ENCODE data around the gene PTCH2. TPM values are rescaled to one million over a fixed set of nuclear protein-coding genes. Genes with fewer than 3 reads are reported as not detected.

PTCH2 gene
- total RNA-seq, 1 experiment from 2014 or later = 1.1 TPM

DNA sequence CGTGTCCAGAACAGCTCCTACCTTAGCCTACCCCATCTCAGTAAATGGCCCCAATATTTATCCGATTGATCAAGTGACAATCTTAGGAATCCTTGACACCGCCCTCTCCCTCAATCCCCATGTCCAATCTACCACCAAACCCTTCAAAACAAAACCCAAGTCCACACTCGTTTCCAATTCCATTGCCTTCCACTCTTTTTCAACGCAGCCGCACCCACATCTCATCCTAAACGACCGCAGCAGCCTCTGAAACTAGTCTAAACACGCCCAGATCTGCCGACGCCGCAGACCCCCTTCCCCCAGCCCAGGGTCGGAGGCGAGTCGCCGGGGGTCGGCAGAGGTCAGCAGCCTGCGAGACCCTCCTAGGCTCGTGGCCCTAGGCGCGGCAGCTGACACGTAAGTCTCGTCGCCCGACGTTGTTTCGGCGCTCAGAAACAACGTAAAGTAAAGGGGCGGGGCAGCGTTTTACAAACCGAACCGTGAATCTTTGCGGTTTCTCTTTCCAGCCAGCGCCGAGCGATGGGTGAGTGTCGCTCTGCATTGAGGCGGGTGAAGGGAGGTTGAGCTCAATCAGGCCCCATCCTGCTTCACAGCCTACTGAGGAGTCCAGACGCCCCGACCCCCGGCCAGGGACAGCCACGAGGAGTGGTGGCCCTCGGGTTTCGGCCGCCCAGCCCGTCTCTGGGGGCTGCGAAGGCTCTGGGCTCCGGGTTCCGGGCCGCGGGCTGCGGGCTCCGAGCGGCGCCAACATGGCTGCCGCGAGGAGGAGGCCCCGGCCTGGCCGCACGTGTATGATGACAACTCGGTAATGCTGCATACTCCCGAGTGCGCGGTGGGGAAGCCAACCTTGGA lies 67.7 kb downstream of the PTCH2 start, which contains the start of gene RPS8 (continued):
- TF ChIP-seq ARID4B (CRISPR knock-in tag; IDR thresholded peaks at IDR 0.05; ENCODE audit: borderline replicate concordance) = peak; percentile 79; the same call in 1 of the 2 replicates
- TF ChIP-seq NR2C2 (CRISPR knock-in tag; IDR thresholded peaks at IDR 0.05) = no peak
- peak; percentile 75 for TF ChIP-seq USF2 (CRISPR knock-in tag; IDR thresholded peaks at IDR 0.05)
- no peak for TF ChIP-seq NFATC4 (CRISPR knock-in tag; IDR thresholded peaks at IDR 0.05)
- TF ChIP-seq, protein P1, sequence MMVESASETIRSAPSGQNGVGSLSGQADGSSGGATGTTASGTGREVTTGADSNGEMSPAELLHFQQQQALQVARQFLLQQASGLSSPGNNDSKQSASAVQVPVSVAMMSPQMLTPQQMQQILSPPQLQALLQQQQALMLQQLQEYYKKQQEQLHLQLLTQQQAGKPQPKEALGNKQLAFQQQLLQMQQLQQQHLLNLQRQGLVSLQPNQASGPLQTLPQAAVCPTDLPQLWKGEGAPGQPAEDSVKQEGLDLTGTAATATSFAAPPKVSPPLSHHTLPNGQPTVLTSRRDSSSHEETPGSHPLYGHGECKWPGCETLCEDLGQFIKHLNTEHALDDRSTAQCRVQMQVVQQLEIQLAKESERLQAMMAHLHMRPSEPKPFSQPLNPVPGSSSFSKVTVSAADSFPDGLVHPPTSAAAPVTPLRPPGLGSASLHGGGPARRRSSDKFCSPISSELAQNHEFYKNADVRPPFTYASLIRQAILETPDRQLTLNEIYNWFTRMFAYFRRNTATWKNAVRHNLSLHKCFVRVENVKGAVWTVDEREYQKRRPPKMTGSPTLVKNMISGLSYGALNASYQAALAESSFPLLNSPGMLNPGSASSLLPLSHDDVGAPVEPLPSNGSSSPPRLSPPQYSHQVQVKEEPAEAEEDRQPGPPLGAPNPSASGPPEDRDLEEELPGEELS (CRISPR knock-in tag; IDR thresholded peaks at IDR 0.05) = peak; percentile 13; the same call in 1 of the 2 replicates
- no peak for TF ChIP-seq IRF2 (CRISPR knock-in tag; IDR thresholded peaks at IDR 0.05; ENCODE audit: borderline replicate concordance, low read depth)
- TF ChIP-seq TCF7 (CRISPR knock-in tag; IDR thresholded peaks at IDR 0.05; ENCODE audit: low read depth) = no peak
- no peak for TF ChIP-seq NR1H2 (CRISPR knock-in tag; IDR thresholded peaks at IDR 0.05)
- TF ChIP-seq ZNF263 (CRISPR knock-in tag; IDR thresholded peaks at IDR 0.05; ENCODE audit: low read depth) = no peak
- no peak for TF ChIP-seq TP53 (CRISPR knock-in tag; IDR thresholded peaks at IDR 0.05)
- peak; percentile 22 for TF ChIP-seq FOXP1 (CRISPR knock-in tag; IDR thresholded peaks at IDR 0.05; ENCODE audit: borderline replicate concordance)
- TF ChIP-seq ZNF396 (CRISPR knock-in tag; IDR thresholded peaks at IDR 0.05; ENCODE audit: borderline replicate concordance) = no peak
- no peak for TF ChIP-seq ZNF219 (CRISPR knock-in tag; IDR thresholded peaks at IDR 0.05; ENCODE audit: borderline replicate concordance)
- peak; percentile 82; the same call in 1 of the 2 replicates for TF ChIP-seq E2F1 (CRISPR knock-in tag; IDR thresholded peaks at IDR 0.05)
- peak; percentile 94; the same call in 1 of the 2 replicates for TF ChIP-seq CREB1 (CRISPR knock-in tag; IDR thresholded peaks at IDR 0.05)
- TF ChIP-seq, protein P2, sequence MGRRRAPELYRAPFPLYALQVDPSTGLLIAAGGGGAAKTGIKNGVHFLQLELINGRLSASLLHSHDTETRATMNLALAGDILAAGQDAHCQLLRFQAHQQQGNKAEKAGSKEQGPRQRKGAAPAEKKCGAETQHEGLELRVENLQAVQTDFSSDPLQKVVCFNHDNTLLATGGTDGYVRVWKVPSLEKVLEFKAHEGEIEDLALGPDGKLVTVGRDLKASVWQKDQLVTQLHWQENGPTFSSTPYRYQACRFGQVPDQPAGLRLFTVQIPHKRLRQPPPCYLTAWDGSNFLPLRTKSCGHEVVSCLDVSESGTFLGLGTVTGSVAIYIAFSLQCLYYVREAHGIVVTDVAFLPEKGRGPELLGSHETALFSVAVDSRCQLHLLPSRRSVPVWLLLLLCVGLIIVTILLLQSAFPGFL (CRISPR knock-in tag; IDR thresholded peaks at IDR 0.05; ENCODE audit: borderline replicate concordance) = 0 out of 2 replicates have a peak, but pooled peaks have one; percentile 47
- peak; percentile 31; the same call in 1 of the 2 replicates for TF ChIP-seq ZNF281 (CRISPR knock-in tag; IDR thresholded peaks at IDR 0.05)
- no peak for TF ChIP-seq GRHL2 (CRISPR knock-in tag; IDR thresholded peaks at IDR 0.05; ENCODE audit: insufficient replicate concordance, severe bottlenecking)
- no peak for TF ChIP-seq RORB (CRISPR knock-in tag; IDR thresholded peaks at IDR 0.05)
- TF ChIP-seq USF1 (CRISPR knock-in tag; IDR thresholded peaks at IDR 0.05) = peak; percentile 76; the same call in 1 of the 2 replicates

All from WTC11 (cell line).